ENCODE measurements around the gene TMEM126B.
A peak's percentile ranks its signal among the peaks of the same experiment; 100 is the strongest.
"Not testable (repeated sequence)": the region's sequence is repeated elsewhere in the genome, so short reads cannot be mapped to it uniquely, and the experiment has no call there.

Gene TMEM126B

GRCh38 chr11:85647078-85647477 lies 18.7 kb downstream of the TMEM126B start:
- no peak for DNase-seq (ENCODE audit: low read depth, low spot score)
- H3K27ac ChIP-seq, result peak overlapping the region; percentile 60

DNA sequence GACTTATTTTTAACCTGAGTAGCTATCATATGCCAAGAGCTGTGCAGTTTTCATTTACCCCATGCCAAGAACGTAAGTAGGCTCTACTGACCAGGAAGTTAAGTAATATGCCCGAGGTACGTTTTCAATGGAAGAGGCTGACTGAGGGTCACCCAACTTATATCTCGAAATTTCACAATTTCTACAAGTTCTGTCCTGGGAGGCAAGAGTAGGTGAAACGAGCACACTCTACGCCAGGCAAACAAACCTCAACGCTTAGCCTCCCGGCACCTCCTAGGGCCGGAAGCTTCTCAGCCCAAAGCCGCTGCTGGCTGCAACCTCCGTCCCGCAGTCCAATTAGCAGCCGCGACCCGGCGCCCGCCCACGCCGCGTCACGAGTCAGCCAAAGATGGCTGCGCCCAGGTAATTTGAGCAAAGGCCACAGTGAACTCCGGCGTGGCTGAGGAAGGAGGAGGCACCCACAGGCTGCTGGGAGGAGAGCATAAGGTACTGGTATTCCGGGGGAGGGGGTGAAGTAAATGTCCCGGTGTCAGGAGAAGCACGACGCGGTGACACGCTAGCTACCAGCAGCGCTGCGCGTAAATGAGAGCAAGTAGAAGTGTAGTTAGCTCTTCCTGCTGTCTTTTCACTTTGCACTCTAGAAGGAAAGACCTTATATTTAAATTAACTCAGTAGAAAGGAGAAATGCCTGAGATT lies 19.4 kb downstream of the TMEM126B start, which contains the start of gene TMEM126A:
TMEM126A (plus strand) TSS at position 364 of the 696 bp plus-strand sequence. CDS start 2,289 bp downstream, outside the sequence.
- H3K27ac ChIP-seq, result peak within 1 kb of the TSS; percentile 60
- DNase-seq (ENCODE audit: low read depth, low spot score), result no peak

DNA sequence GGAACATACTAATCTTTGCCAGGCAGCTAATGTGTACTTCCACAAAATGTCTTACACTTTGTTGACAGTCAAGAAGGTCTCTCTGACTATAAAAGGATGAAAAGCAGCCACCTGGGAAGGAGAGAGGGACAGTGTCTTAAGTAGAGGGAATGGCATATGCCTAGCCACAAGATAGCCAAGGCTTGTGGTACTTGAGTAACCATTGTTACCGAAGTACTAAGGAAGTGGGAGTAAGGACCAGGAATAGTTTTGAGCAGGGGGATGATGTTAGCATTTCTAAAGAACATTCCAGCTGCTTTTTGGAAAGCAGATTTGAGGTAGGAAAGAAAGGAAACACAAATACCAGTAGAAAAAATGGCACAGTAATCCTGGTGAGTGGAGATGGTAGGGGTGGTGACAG lies 22.7 kb downstream of the TMEM126B start:
- H3K27ac ChIP-seq, result no peak overlapping the region
- no peak for DNase-seq (ENCODE audit: low read depth, low spot score)

DNA sequence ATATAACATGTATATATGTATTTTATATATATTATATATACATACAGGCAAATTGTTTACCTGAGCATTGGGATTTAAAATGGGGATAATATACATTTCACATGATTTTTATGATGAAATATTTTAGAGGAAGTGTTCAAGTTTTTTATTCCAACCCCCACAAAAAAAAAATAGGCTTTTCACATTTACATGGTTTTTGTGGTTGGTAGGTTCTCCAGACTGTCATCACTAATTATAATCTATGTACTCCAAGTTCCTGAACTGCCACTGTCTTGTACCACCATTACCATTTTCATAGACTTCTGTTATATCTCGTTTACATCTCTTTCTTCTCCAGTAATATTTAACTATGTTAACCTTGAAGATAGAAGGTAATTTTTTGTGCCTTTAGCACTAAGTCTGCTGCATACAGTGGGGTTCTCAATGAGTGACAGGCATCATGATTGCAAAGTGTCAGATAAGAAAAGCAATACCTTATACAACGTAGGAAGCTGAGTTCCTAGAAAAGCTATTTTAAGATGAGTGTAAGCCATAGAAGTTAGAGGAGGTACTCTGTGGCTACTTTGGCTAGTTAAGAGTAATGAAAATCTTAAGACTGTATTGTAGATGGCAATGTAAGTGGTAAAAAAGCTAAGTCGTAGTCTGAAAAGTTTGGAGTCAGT lies 24.5 kb downstream of the TMEM126B start:
- H3K27ac ChIP-seq, result no peak overlapping the region
- no peak for DNase-seq (ENCODE audit: low read depth, low spot score)

- not testable (repeated sequence) for DNase-seq (ENCODE audit: low read depth, low spot score); H3K27ac ChIP-seq
Observed at GRCh38 chr11:85654343-85654742, 25.9 kb downstream of the TMEM126B start.

GRCh38 chr11:85656777-85657176 lies 28.4 kb downstream of the TMEM126B start:
- no peak for DNase-seq (ENCODE audit: low read depth, low spot score)
- no peak overlapping the region for H3K27ac ChIP-seq

DNA sequence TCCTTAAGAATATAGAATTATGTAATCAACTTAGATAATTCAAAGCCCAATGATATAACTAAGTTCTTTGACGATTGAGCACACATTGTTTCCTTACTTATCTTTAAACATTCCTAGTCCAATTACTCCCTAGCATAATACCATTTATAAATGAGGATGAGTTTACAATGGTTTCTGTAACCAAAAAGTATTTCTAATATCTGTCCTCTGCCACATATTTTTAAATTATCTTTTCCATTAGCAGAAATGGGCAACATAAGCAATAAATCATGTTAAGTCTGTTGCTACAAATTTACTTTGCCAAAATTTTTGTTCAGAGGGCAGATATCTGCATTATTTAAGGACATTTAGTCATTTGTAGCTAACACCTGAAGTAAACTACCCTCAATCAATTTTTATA lies 29.8 kb downstream of the TMEM126B start:
- no peak overlapping the region for H3K27ac ChIP-seq
- no peak for DNase-seq (ENCODE audit: low read depth, low spot score)

DNA sequence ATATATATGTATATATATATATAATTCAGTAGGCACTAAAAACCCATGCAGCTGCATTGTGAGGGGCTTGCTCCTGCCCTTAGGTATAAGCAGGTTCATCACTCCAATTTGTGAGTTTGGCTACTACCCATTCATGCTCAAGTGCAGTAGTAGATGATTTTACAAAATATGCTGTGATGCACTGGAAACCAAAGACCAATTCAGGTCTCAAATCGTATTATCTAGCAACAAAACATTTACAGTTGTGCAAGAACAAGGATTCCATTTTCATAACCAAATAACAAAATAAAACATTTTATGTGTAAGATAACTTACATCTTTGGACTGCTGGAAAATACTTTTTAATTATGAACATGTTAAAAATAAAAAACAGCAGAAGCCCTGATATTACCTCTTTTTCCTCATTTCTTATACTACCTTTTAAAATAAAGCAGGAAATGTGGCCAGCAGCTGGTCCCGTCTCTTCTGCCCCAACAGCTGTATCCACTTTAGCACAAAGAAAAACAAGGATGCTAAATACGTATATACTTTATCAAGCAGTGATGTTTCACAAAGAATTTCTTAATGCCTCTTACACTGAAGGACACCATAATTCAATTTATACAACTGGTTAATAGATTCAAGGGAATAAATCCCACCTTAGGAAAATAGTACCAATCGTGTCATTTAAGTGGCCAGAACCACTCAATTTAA lies 33.7 kb downstream of the TMEM126B start:
- H3K27ac ChIP-seq, result no peak overlapping the region
- no peak for DNase-seq (ENCODE audit: low read depth, low spot score)

DNA sequence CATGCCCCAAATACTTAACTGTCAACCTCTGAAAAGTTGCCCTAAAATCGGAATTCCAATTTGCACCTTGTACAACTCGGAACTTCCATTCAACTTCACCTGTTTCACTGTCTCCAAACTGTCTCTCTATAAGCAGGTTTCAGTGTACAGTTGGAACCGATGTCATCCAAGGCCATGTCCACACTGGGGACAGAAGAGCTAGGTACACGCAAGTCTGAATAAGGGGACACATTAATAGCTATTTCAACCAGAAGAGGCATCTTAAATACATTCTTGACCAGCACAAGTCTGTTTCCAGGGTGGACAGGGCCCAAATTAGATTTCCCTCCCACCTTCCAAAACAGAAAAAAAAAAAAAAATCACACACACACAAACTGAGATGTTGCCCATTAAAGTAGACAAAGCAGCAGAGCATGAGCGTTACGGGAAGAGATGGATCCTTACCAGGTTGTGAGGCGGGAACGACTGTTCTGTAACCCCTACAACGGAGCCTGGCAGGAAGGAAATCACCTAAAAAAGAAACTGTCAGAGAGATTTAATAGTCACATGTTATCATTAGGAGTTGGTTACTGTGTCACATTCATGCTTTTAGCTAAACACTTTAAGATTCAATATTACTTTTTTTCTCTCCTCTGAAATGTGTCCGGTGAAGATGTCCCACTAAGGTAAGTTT lies 34.8 kb downstream of the TMEM126B start:
- no peak for DNase-seq (ENCODE audit: low read depth, low spot score)

GRCh38 chr11:85663753-85664614 lies 35.6 kb downstream of the TMEM126B start:
- no peak for DNase-seq (ENCODE audit: low read depth, low spot score)

More for the DNA sequence above, 34.8 kb downstream of the TMEM126B start:
- no peak overlapping the region for H3K27ac ChIP-seq

GRCh38 chr11:85664615-85665481 lies 36.5 kb downstream of the TMEM126B start, which contains the start of gene CREBZF:
TSS of gene CREBZF (minus strand) at chr11:85665129. CDS start at chr11:85664875, 254 bp downstream.
- H3K27ac ChIP-seq, result peak within 1 kb of the TSS; percentile 83
- peak; percentile 68 for DNase-seq (ENCODE audit: low read depth, low spot score)

More at GRCh38 chr11:85663753-85664614, 35.6 kb downstream of the TMEM126B start:
- peak overlapping the region; percentile 83 for H3K27ac ChIP-seq

GRCh38 chr11:85665733-85666132 lies 37.3 kb downstream of the TMEM126B start:
- no peak overlapping the region for H3K27ac ChIP-seq
- DNase-seq (ENCODE audit: low read depth, low spot score), result no peak

- no peak overlapping the region for H3K27ac ChIP-seq
- DNase-seq (ENCODE audit: low read depth, low spot score), result no peak
Observed at GRCh38 chr11:85666687-85667086, 38.3 kb downstream of the TMEM126B start.

GRCh38 chr11:85668157-85668556 lies 39.8 kb downstream of the TMEM126B start:
- DNase-seq (ENCODE audit: low read depth, low spot score), result no peak
- H3K27ac ChIP-seq, result no peak overlapping the region

DNA sequence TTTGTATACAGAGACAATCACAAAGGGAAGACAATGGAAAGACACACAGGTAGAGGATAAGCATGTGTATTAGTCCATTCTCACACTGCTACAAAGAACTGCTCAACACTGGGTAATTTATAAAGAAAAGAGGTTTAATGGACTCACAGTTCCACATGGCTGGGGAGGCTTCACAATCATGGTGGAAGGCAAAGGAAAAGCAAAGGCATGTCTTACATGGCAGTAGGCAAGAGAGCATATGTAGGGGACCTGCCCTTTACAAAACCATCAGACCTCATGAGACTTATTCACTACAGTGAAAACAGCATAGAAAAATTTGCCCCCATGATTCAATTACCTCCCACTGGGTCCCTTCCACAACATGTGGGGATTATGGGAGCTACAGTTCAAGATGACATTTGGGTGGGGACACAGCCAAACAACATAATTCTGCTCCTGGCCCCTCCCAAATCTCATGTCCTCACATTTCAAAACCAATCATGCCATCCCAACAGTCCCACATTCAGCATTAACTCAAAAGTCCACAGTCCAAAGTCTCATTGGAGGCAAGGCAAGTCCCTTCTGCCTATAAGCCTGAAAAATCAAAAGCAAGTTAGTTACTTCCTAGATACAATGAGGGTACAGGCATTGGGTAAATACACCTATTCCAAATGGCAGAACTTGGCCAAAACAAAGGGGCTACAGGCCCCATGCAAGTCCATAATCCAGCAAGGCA lies 42.7 kb downstream of the TMEM126B start:
- not testable (repeated sequence) for DNase-seq (ENCODE audit: low read depth, low spot score)

DNA sequence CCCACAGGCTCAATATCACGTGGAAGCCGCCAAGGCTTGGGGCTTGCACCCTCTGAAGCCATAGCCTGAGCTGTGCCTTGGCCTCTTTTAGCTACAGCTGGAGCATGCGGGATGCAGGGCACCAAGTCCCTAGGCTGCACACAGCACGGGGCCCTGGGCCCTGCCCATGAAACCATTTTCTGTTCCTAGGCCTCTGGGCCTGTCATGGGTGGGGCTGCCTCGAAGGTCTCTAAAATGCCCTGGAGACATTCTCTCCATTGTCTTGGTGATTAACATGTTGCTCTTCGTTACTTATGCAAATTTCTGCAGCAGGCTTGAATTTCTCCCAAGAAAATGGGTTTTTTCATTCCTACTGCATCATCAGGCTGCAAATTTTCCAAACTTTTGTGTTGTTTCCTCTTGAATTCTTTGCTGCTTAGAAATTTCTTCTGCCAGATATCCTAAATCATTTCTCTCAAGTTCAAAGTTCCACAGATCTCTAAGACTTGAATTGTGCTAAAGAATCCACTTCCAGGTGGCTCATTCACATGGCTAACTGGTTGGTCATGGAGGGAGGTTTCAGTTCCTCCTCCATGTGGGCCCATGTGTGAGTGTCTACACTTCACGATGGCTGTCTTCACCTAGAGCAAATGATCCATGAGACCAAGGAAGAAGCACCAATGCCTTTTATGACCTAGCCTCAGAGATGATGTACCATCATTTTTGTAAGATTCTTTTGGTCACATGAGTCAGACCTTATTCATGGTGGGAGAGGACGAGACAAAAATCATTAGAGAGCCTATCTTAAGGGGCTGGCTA lies 43.9 kb downstream of the TMEM126B start:
- no peak for DNase-seq (ENCODE audit: low read depth, low spot score)
- no peak overlapping the region for H3K27ac ChIP-seq

More for the DNA sequence above, 42.7 kb downstream of the TMEM126B start:
- H3K27ac ChIP-seq, result not testable (repeated sequence)

- DNase-seq (ENCODE audit: low read depth, low spot score), result no peak
- no peak overlapping the region for H3K27ac ChIP-seq
Observed at GRCh38 chr11:85673393-85673792, 45.0 kb downstream of the TMEM126B start.
